ENCODE data around the gene OTOP2. TPM values are rescaled to one million over a fixed set of nuclear protein-coding genes. Genes with fewer than 3 reads are reported as not detected.
A peak's percentile ranks its signal among the peaks of the same experiment; 100 is the strongest.

OTOP2 gene
- polyA plus RNA-seq, 3 donors: 0.05 TPM; not detected in 2

- peaks cover 13 to 17% of the 10 kb centered on the region in 2 donors for H3K4me1 ChIP-seq (ENCODE audit: control insufficient read depth in 1 of 2, insufficient read depth in 2 of 2, low read length in 2 of 2)
- H3K4me3 Mint-ChIP-seq: peak overlapping the region in 1 of 2 donors; percentile 31
- H3K9ac ChIP-seq (ENCODE audit: insufficient read depth, low read length, poor library complexity, severe bottlenecking): no peak overlapping the region
- H3K27ac Mint-ChIP-seq: peak overlapping the region in 1 of 7 donors; percentile 17
- DNase-seq: no peak
- H3K27me3 Mint-ChIP-seq (ENCODE audit: low read depth in 3 of 3): peaks cover 62 to 82% (median 75%) of the 10 kb centered on the region in 3 donors
- no peaks in the 10 kb centered on the region for H3K79me2 ChIP-seq (ENCODE audit: insufficient read depth, low read length)
- H3K4me2 ChIP-seq (replicated peaks; ENCODE audit: extremely low read depth, low read length, poor library complexity, severe bottlenecking): no peak overlapping the region
- H2AFZ ChIP-seq (ENCODE audit: insufficient read depth, low read depth, low read length, poor library complexity, severe bottlenecking): no peak overlapping the region
- intact Hi-C loops (cut with micrococcal nuclease): loop anchor here in 1 of 2 donors (10.0 kb wide), 1 partner anchor 55 kb away; no protein-coding TSS in a partner anchor
- H3K4me3 ChIP-seq (replicated peaks in 1 of 3; ENCODE audit: low read depth in 2 of 3, low read length in 3 of 3): no peak overlapping the region
- H4K20me1 ChIP-seq (ENCODE audit: insufficient read depth, low read length): no peaks in the 10 kb centered on the region
- H3K9me3 Mint-ChIP-seq: peaks cover 0 to 12% (median 3%) of the 10 kb centered on the region in 7 donors
- no peaks in the 10 kb centered on the region for H3K9me3 ChIP-seq (replicated peaks in 1 of 2; ENCODE audit: control insufficient read depth in 1 of 2, insufficient read depth in 1 of 2, low read length in 2 of 2)
- WGBS (ENCODE audit: insufficient coverage): 80% methylated on average over 11 of the region's 17 CpGs
- H3K4me1 Mint-ChIP-seq: peaks cover 16% of the 10 kb centered on the region
- no peak for TF ChIP-seq CTCF (IDR thresholded peaks at IDR 0.05)
- peaks cover 0 to 2% of the 10 kb centered on the region in 2 donors for H3K36me3 Mint-ChIP-seq
- no peak overlapping the region for H3K27ac ChIP-seq (ENCODE audit: low read depth in 1 of 2, low read length in 2 of 2)
- H3K27me3 ChIP-seq (ENCODE audit: control insufficient read depth in 2 of 2, insufficient read depth in 2 of 2, low read length in 2 of 2): peaks cover 23 to 51% of the 10 kb centered on the region in 2 donors
- no peaks in the 10 kb centered on the region for H3K36me3 ChIP-seq (replicated peaks in 1 of 2; ENCODE audit: control insufficient read depth in 1 of 2, insufficient read depth in 2 of 2, low read length in 2 of 2)
Measured at GRCh38 chr17:74979408-74980146, 55.5 kb downstream of the OTOP2 start.

- peak overlapping the region; percentile 24 to 76 (median 27) for H3K4me3 ChIP-seq (replicated peaks in 1 of 3; ENCODE audit: low read depth in 2 of 3, low read length in 3 of 3)
- Mint-ChIP-seq H3K9me3 (peaks cover 0 to 12% (median 3%) of the 10 kb centered on the region in 7 donors), H3K27me3 (ENCODE audit: low read depth in 3 of 3) (peaks cover 59 to 73% (median 72%) of the 10 kb centered on the region in 3 donors), H3K4me3 (peak overlapping the region; percentile 79 to 92), H3K27ac (peak overlapping the region in 4 of 7 donors; percentile 21 to 81 (median 30)), H3K4me1 (peaks cover 25% of the 10 kb centered on the region), H3K36me3 (peaks cover 0 to 2% of the 10 kb centered on the region in 2 donors)
- H4K20me1 ChIP-seq (ENCODE audit: insufficient read depth, low read length): no peaks in the 10 kb centered on the region
- no peak for TF ChIP-seq CTCF (IDR thresholded peaks at IDR 0.05)
- intact Hi-C loops (cut with micrococcal nuclease): loop anchor here in 1 of 2 donors (10.0 kb wide), 1 partner anchor 53 kb away; no protein-coding TSS in a partner anchor
- no peak for DNase-seq
- peaks cover 21 to 55% of the 10 kb centered on the region in 2 donors for H3K27me3 ChIP-seq (ENCODE audit: control insufficient read depth in 2 of 2, insufficient read depth in 2 of 2, low read length in 2 of 2)
- no peaks in the 10 kb centered on the region for H3K9me3 ChIP-seq (replicated peaks in 1 of 2; ENCODE audit: control insufficient read depth in 1 of 2, insufficient read depth in 1 of 2, low read length in 2 of 2)
- peaks cover 23 to 27% of the 10 kb centered on the region in 2 donors for H3K4me1 ChIP-seq (ENCODE audit: control insufficient read depth in 1 of 2, insufficient read depth in 2 of 2, low read length in 2 of 2)
- H2AFZ ChIP-seq (ENCODE audit: insufficient read depth, low read depth, low read length, poor library complexity, severe bottlenecking): peak overlapping the region; percentile 85
- 66% methylated on average over 5 of the region's 16 CpGs for WGBS (ENCODE audit: insufficient coverage)
- peak overlapping the region; percentile 34 for H3K9ac ChIP-seq (ENCODE audit: insufficient read depth, low read length, poor library complexity, severe bottlenecking)
- no peaks in the 10 kb centered on the region for H3K36me3 ChIP-seq (replicated peaks in 1 of 2; ENCODE audit: control insufficient read depth in 1 of 2, insufficient read depth in 2 of 2, low read length in 2 of 2)
- no peak overlapping the region for H3K27ac ChIP-seq (ENCODE audit: low read depth in 1 of 2, low read length in 2 of 2)
- H3K4me2 ChIP-seq (replicated peaks; ENCODE audit: extremely low read depth, low read length, poor library complexity, severe bottlenecking): peak overlapping the region; percentile 77
- no peaks in the 10 kb centered on the region for H3K79me2 ChIP-seq (ENCODE audit: insufficient read depth, low read length)
Measured at GRCh38 chr17:74981318-74981978, 57.4 kb downstream of the OTOP2 start.
